NCI-H1417 treated with DMSO at 0.1 percent for 48 hours (cell line): ENCODE results near the gene NISCH.

Source experiments
- DNase-seq: peaks from one replicate; lab custom pipeline; 2025; lab: John Stamatoyannopoulos, UW

Gene NISCH

GRCh38 chr3:52527732-52528585 lies 72.6 kb downstream of the NISCH start:
- DNase-seq = no peak

- DNase-seq = no peak
Measured at GRCh38 chr3:52528586-52529375, 73.4 kb downstream of the NISCH start.

GRCh38 chr3:52529376-52530333 lies 74.3 kb downstream of the NISCH start:
- no peak for DNase-seq

GRCh38 chr3:52530918-52531826 lies 75.8 kb downstream of the NISCH start:
- no peak for DNase-seq

- no peak for DNase-seq
Measured at GRCh38 chr3:52531860-52532516, 76.6 kb downstream of the NISCH start.

GRCh38 chr3:52532517-52532837 lies 77.1 kb downstream of the NISCH start:
- no peak for DNase-seq

- DNase-seq = no peak
Measured at GRCh38 chr3:52532838-52533622, 77.6 kb downstream of the NISCH start.

- DNase-seq = no peak
Measured at GRCh38 chr3:52533623-52534280, 78.3 kb downstream of the NISCH start, which contains the start of gene NT5DC2. Gene NT5DC2 (minus strand): TSS chr3:52533857. CDS start chr3:52533737, 120 bp downstream.

GRCh38 chr3:52534281-52535183 lies 79.1 kb downstream of the NISCH start:
- no peak for DNase-seq

GRCh38 chr3:52535411-52536111 lies 80.2 kb downstream of the NISCH start:
- DNase-seq = no peak

GRCh38 chr3:52536112-52536368 lies 80.6 kb downstream of the NISCH start:
- DNase-seq = no peak

- peak; percentile 76 for DNase-seq
Measured at GRCh38 chr3:52536369-52537164, 81.2 kb downstream of the NISCH start, which contains the start of gene UQCC5. Gene UQCC5 (plus strand): TSS chr3:52536605. CDS start chr3:52536756, 151 bp downstream.

GRCh38 chr3:52537165-52537620 lies 81.8 kb downstream of the NISCH start:
- DNase-seq = no peak

GRCh38 chr3:52537726-52538421 lies 82.5 kb downstream of the NISCH start:
- DNase-seq = no peak

- no peak for DNase-seq
Measured at GRCh38 chr3:52539010-52539653, 83.7 kb downstream of the NISCH start.
